Effector CD8-positive, alpha-beta T cell (primary cell): ENCODE results near the gene HS3ST4.

Experiments
- DNase-seq: peaks from one replicate; lab custom pipeline; 2025; lab: John Stamatoyannopoulos, UW

The HS3ST4 gene

GRCh38 chr16:25823891-25824290 lies 132.1 kb downstream of the HS3ST4 start:
- no peak for DNase-seq

GRCh38 chr16:25827709-25828108 lies 135.9 kb downstream of the HS3ST4 start:
- no peak for DNase-seq

GRCh38 chr16:25828510-25828909 lies 136.8 kb downstream of the HS3ST4 start:
- no peak for DNase-seq

GRCh38 chr16:25832291-25832690 lies 140.5 kb downstream of the HS3ST4 start:
- DNase-seq: no peak

GRCh38 chr16:25834101-25834500 lies 142.3 kb downstream of the HS3ST4 start:
- no peak for DNase-seq

GRCh38 chr16:25835126-25835525 lies 143.4 kb downstream of the HS3ST4 start:
- DNase-seq: no peak

GRCh38 chr16:25838724-25839186 lies 147.0 kb downstream of the HS3ST4 start:
- DNase-seq: no peak

GRCh38 chr16:25841761-25842160 lies 150.0 kb downstream of the HS3ST4 start:
- no peak for DNase-seq

- DNase-seq: no peak
Measured at GRCh38 chr16:25845901-25846300, 154.1 kb downstream of the HS3ST4 start.

GRCh38 chr16:25854141-25854540 lies 162.4 kb downstream of the HS3ST4 start:
- no peak for DNase-seq

GRCh38 chr16:25855063-25855462 lies 163.3 kb downstream of the HS3ST4 start:
- DNase-seq: no peak

- DNase-seq: no peak
Measured at GRCh38 chr16:25855818-25856217, 164.1 kb downstream of the HS3ST4 start.

GRCh38 chr16:25859645-25860044 lies 167.9 kb downstream of the HS3ST4 start:
- DNase-seq: no peak

GRCh38 chr16:25867041-25867440 lies 175.3 kb downstream of the HS3ST4 start:
- DNase-seq: no peak

GRCh38 chr16:25868106-25868505 lies 176.3 kb downstream of the HS3ST4 start:
- no peak for DNase-seq

GRCh38 chr16:25868706-25869370 lies 177.1 kb downstream of the HS3ST4 start:
- DNase-seq: no peak

GRCh38 chr16:25872369-25873070 lies 180.8 kb downstream of the HS3ST4 start:
- no peak for DNase-seq

- DNase-seq: no peak
Measured at GRCh38 chr16:25874196-25874595, 182.4 kb downstream of the HS3ST4 start.

GRCh38 chr16:25875956-25876598 lies 184.3 kb downstream of the HS3ST4 start:
- no peak for DNase-seq

- DNase-seq: no peak
Measured at GRCh38 chr16:25877103-25877502, 185.3 kb downstream of the HS3ST4 start.

GRCh38 chr16:25886598-25886997 lies 194.8 kb downstream of the HS3ST4 start:
- no peak for DNase-seq

GRCh38 chr16:25888868-25889267 lies 197.1 kb downstream of the HS3ST4 start:
- no peak for DNase-seq

- DNase-seq: no peak
Measured at GRCh38 chr16:25893332-25893731, 201.6 kb downstream of the HS3ST4 start.
